Kidney (tissue), 14 donors: ENCODE measurements around the gene PNLIPRP2. TPM values are rescaled to one million over a fixed set of nuclear protein-coding genes. Genes with fewer than 3 reads are reported as not detected.

Source experiments
- DNase-seq, 5 donors: peaks; one replicate each; pipeline ENCODE4 v3.0.0-alpha.2; 2013 to 2020
- FAIRE-seq: peaks from 2 replicates; lab custom pipeline; 2012; peaks lifted over from hg19 to GRCh38; lab: Jason Lieb, UNC
- H3K27ac ChIP-seq, 2 donors: one replicate each; pipeline ENCODE4 v1.7.0; 2013; ENCODE audit warnings: low read depth in 2 of 2, low read length in 2 of 2, inconsistent platforms in 1 of 2
- H3K27me3 ChIP-seq: one replicate; pipeline ENCODE4 v1.7.1; 2013; ENCODE audit warnings: low read length, inconsistent platforms; ENCODE audit not compliant: control insufficient read depth, insufficient read depth
- H3K36me3 ChIP-seq, 3 donors: one replicate each; pipeline versions ENCODE4 v1.7.0 to v1.7.1; 2013; ENCODE audit warnings: low read length in 3 of 3, control low read depth in 1 of 3, inconsistent platforms in 1 of 3; ENCODE audit not compliant: insufficient read depth in 3 of 3, control insufficient read depth in 2 of 3
- H3K4me1 ChIP-seq, 3 donors: one replicate each; pipeline versions ENCODE4 v1.7.0 to v1.7.1; 2013; ENCODE audit warnings: low read length in 3 of 3, inconsistent platforms in 1 of 3, low read depth in 1 of 3; ENCODE audit not compliant: control insufficient read depth in 2 of 3, insufficient read depth in 2 of 3
- H3K4me3 ChIP-seq, 3 donors: one replicate each; pipeline versions ENCODE4 v1.7.0 to v1.8.1; 2013; ENCODE audit warnings: low read length in 3 of 3, control low read depth in 1 of 3, inconsistent platforms in 1 of 3
- H3K9ac ChIP-seq, 3 donors: one replicate each; pipeline versions ENCODE4 v1.7.0 to v1.7.1; 2013; ENCODE audit warnings: low read length in 3 of 3, control low read depth in 1 of 3, inconsistent platforms in 1 of 3
- H3K9me3 ChIP-seq, 3 donors: one replicate each; pipeline versions ENCODE4 v1.7.0 to v1.7.1; 2013; ENCODE audit warnings: low read length in 3 of 3, control low read depth in 1 of 3, inconsistent platforms in 1 of 3; ENCODE audit not compliant: control insufficient read depth in 2 of 3, insufficient read depth in 1 of 3
- intact Hi-C: fragments of 100-400 bp; cut with DNase I; formaldehyde crosslinking; loops from one replicate; pipeline ENCODE4 v1.11.1; 2022
- polyA plus RNA-seq: library from polyadenylated mRNA; stranded (reverse); fragments of 350-450 nt; fragmentation: Illumina TruSeq; extraction: RNeasy Lipid Tissue Mini Kit (QIAGEN cat#74804); gene quantifications from one replicate; pipeline ENCODE4 v1.2.3, GENCODE V29; 2014; ENCODE audit warnings: low read depth, low replicate concordance; ENCODE audit not compliant: insufficient read depth
- total RNA-seq: library from RNA; stranded (reverse); fragmentation: NEBNext Ultra II Directional; extraction: Animal tissue kit (Norgen Biotek cat#: 25700); gene quantifications from one replicate; pipeline ENCODE4 v1.2.1, GENCODE V29; 2021
- TF ChIP-seq, protein P1 (sequence below): IDR thresholded peaks from 3 replicates; pipeline ENCODE4 v1.5.1; 2012; ENCODE audit warnings: mild to moderate bottlenecking, moderate library complexity, borderline replicate concordance; ENCODE audit not compliant: insufficient read depth; ENCODE audit errors: extremely low read depth
- donor health status: control.
- donor health status: control.
- donor health status: control.
- donor health status: control.
- donor health status: control.
- donor health status: DM: yes; HTN: yes; CAD: no.
- donor health status: Normal renal cell carcinoma (clear cell type).

The PNLIPRP2 gene
- total and polyA plus RNA-seq, 2 donors from 2014 or later, result not detected

DNA sequence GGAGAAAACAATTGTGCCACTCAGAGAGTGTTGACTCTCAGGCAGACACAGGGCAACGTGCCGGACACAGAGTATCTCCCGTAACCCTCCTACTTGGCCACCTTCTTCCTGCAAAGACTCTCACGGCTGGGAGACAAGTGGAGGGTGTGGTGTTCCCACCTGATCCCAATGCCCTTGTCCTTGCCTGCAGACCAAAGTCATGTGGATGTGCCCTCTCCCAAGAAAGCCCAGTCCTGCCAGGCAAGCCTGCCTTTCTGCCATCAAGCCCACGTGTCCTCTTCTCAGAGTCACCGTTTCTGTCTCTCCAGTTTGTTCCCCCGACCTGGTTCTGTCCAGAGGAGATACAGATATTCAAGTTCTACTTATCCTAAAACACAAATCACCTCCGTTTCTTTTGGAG lies 723 bp downstream of the PNLIPRP2 start:
- TF ChIP-seq, protein P1, sequence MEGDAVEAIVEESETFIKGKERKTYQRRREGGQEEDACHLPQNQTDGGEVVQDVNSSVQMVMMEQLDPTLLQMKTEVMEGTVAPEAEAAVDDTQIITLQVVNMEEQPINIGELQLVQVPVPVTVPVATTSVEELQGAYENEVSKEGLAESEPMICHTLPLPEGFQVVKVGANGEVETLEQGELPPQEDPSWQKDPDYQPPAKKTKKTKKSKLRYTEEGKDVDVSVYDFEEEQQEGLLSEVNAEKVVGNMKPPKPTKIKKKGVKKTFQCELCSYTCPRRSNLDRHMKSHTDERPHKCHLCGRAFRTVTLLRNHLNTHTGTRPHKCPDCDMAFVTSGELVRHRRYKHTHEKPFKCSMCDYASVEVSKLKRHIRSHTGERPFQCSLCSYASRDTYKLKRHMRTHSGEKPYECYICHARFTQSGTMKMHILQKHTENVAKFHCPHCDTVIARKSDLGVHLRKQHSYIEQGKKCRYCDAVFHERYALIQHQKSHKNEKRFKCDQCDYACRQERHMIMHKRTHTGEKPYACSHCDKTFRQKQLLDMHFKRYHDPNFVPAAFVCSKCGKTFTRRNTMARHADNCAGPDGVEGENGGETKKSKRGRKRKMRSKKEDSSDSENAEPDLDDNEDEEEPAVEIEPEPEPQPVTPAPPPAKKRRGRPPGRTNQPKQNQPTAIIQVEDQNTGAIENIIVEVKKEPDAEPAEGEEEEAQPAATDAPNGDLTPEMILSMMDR, result no peak
- Histone ChIP-seq H3K9me3 (no peaks in the 10 kb centered on the region), H3K36me3 (no peaks in the 10 kb centered on the region), H3K4me1 (no peaks in the 10 kb centered on the region), H3K27ac (no peak overlapping the region), H3K27me3 (no peaks in the 10 kb centered on the region), H3K9ac (no peak overlapping the region), H3K4me3 (no peak overlapping the region)
- FAIRE-seq (no peak), DNase-seq (no peak)
- intact Hi-C loops, result no loop called here

DNA sequence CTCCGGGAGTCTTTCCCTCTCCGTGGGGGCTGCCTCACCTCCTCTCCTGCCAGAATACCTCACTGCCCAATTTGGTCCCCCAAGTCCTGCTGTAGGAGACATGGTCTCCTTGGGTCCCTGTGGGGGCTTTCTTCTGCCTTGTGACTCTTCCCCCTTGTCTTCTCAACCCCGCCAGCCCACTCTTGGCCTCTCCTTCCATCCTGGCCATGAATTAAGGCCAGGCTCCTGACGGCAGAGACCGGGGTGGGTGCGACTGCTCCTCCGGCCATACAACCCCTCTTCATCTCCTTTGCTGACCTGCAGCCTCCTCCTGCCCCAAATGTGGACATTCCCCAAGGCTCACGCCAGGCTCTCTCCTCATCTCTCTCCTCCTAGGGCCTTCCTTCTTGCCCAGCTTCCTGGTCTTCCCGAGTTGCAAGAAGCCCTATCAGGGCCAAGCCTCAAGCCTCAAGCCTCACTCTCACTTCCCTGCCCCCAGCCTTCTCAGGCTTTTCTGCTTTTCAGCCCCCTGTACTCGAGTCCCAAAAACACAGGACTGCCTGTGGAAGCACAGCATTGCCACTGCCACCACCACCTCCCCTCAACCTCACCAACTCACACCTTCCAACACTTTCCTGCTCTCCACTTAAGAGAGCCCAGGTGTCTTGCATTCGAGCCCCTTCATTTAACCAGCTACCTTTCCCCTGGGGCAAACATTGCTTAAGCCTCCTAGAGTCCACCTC lies 1.3 kb downstream of the PNLIPRP2 start:
- FAIRE-seq (no peak), DNase-seq (no peak)
- Histone ChIP-seq H3K27ac (no peak overlapping the region), H3K4me1 (no peaks in the 10 kb centered on the region), H3K9me3 (no peaks in the 10 kb centered on the region), H3K27me3 (no peaks in the 10 kb centered on the region), H3K36me3 (no peaks in the 10 kb centered on the region), H3K4me3 (no peak overlapping the region), H3K9ac (no peak overlapping the region)
- intact Hi-C loops, result no loop called here
- TF ChIP-seq, protein P1, result no peak

DNA sequence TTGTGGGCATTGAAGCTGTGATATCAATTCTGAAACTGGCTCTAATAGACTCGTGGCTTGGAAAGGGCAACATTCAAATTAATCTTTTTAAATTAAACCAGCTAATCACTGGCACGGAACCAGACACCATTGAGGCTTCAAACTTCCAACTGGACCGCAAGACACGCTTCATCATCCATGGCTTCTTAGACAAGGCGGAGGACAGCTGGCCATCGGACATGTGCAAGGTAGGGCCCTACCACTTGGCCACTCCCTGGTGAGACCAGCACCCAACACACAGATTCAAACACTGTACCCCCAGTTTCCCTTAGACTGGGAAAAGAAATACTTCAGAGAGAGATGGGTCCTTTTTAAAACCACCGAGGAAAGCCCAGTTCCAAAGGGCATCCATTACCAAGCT lies 5.1 kb downstream of the PNLIPRP2 start:
- TF ChIP-seq, protein P1, result no peak
- Histone ChIP-seq H3K4me1 (no peaks in the 10 kb centered on the region), H3K27me3 (no peaks in the 10 kb centered on the region), H3K9ac (no peak overlapping the region), H3K36me3 (no peaks in the 10 kb centered on the region), H3K27ac (no peak overlapping the region), H3K4me3 (no peak overlapping the region), H3K9me3 (no peaks in the 10 kb centered on the region)
- DNase-seq, result no peak
- intact Hi-C loops, result no loop called here
- no peak for FAIRE-seq

DNA sequence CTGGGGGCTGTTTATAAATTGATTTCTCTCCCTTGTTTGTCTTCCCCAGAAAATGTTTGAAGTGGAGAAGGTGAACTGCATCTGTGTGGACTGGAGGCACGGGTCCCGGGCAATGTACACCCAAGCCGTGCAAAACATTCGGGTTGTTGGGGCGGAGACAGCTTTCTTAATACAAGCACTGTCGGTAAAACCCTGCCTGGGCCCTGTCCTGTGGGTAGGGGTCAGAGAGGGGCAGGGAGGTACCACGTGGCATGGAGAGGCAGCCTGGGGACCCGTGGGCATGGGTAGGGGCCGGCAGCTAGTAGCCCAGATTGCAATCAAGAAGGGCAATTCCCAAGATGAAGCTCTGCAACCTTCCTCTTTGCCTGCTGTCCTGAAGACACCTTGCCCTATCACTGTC lies 6.1 kb downstream of the PNLIPRP2 start:
- no peak for FAIRE-seq
- Histone ChIP-seq H3K27ac (no peak overlapping the region), H3K4me1 (no peaks in the 10 kb centered on the region), H3K36me3 (no peaks in the 10 kb centered on the region), H3K9ac (no peak overlapping the region), H3K4me3 (no peak overlapping the region), H3K27me3 (no peaks in the 10 kb centered on the region), H3K9me3 (no peaks in the 10 kb centered on the region)
- DNase-seq, result no peak
- intact Hi-C loops, result no loop called here
- TF ChIP-seq, protein P1, result no peak
